NCI-H1417 treated with DMSO at 0.1 percent for 48 hours (cell line): ENCODE data around the gene PPA2.
"Not testable (repeated sequence)": the region's sequence is repeated elsewhere in the genome, so short reads cannot be mapped to it uniquely, and the experiment has no call there.

Experiments
- DNase-seq: peaks from one replicate; lab custom pipeline; 2025; lab: John Stamatoyannopoulos, UW

Gene PPA2

DNA sequence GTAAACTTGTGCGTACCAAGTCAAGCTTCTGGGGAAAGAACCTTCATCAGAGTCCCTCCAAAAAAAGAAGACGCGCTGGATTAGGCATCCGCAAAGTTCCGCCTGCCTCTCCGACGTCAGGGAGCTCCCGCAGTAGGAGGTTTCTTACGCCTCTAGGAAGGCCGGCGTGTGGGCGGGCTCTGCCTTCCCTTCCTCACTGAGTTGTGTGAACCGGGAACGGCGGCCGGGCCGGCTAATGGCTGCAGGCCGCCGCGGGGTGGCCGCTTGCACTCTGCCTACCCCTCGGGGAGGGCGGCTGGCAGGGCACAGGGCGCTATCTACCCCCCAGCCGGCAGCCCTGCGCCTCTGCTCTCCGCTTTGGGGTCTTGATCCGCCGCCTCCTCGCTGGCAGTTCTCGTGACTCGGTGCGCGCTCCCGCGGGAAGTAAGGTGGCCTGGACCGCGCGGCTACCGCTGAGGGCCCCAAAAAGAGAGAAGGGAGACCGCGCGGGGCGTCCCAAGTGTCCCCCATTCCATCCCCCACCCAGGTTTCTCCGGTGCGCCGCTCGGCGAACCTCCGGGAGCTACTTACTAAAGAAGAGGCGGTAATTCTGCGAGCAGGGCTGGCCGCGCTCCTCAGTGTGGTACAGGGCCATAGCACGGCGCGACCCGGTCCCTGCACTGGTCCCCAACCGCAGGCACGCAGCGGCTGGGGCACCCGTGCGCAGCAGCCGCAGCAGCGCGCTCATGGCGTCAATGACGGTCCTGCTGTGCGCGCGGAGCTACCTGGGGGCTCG, at the start of gene PPA2:
PPA2 (minus strand) TSS at position 739 of the 775 bp plus-strand sequence; CDS start at position 727, 12 bp downstream.
- peak; percentile 20 for DNase-seq

DNA sequence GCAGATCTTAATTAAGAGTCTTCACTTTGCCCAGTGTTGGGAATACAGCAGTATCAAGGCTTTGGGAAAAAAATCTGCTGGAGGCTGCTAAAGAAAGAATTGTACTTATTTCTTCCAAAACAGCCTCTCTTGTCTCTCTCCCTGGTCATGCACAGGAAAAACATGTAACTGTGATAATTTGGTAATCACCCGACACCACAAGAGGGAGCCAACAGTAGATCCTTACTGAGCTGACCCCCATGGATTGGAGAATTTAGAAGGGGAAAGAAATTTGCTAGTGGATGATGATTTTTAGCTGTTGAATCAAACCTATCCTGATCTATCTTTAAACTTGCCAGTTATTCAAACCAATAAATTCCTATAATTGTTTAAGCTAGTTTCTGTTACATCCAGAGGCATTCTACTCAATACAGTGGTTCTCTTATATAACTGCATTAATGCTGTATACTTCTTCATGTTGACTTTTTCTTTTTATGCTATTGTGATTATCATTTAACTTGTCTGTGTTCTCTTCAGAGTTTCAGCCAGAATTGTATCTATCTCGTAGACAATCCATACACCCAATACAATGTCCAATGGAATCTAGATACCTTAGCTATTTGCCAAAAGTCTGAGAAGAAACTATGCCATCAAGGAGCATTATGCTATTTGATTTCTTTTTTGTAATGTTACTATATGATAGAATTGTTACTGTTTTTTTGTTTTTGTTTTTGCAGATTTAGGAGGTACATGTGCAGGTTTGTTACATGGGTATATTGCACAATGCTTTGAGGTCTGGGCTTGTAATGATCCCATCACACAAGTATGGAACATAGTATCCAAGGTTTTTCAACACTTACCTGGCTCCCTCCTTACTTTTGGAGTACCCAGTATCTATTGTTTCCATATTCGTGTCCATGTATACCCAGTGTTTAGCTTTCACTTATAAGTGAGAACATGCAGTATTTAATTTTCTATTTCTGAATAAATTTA, 47.2 kb upstream of the PPA2 start:
- DNase-seq: no peak

DNA sequence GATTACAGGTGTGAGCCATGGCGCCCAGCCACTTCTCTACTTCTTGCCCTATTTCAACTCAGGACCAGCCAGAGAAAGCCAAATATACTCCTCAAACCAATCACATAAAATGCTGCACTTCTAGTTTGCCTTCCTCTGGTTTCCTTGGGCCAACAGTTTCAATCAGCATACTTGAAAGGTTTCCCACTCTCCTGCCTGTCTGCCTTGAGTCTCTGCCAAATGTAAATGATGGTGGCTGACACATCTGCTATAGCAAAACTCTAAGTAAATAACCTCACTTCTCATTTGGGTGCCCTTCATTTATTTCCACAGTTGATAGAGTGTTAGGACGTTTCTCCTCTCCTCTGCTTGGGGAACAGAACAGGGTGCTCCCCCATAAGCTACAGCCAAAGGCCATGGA, 36.4 kb upstream of the PPA2 start:
- DNase-seq: no peak

- no peak for DNase-seq
These were observed 35.9 kb upstream of the PPA2 start for GRCh38 chr4:105509714-105510113.

- DNase-seq: no peak
These were observed 35.4 kb upstream of the PPA2 start for GRCh38 chr4:105509291-105509690.

GRCh38 chr4:105504744-105505143, 30.9 kb upstream of the PPA2 start:
- no peak for DNase-seq

- no peak for DNase-seq
These were observed 29.6 kb upstream of the PPA2 start for GRCh38 chr4:105503484-105503883.

DNA sequence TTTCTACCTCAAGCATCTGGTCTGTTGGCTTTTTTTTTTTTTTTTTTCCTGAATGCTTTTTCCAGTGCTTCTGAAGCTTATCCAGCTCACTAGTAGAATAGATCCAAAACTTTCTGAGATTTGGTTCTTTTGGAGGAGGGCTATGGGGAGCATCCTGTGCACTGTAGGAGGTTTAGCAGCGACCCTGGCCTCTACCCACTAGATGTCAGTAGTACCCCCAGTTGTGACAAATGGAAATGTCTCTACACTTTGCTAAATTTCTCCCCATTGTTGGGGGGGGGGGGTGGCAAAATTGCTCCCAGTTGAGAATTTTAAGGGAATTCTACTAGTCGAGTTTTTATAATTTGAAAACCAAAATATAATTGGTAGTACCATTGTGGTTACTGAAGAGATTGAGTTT, 23.0 kb upstream of the PPA2 start:
- no peak for DNase-seq

- no peak for DNase-seq
These were observed 21.8 kb upstream of the PPA2 start for GRCh38 chr4:105495667-105496066.

GRCh38 chr4:105490523-105490922, 16.7 kb upstream of the PPA2 start:
- DNase-seq: no peak

- no peak for DNase-seq
These were observed 10.0 kb upstream of the PPA2 start for GRCh38 chr4:105483840-105484239.

DNA sequence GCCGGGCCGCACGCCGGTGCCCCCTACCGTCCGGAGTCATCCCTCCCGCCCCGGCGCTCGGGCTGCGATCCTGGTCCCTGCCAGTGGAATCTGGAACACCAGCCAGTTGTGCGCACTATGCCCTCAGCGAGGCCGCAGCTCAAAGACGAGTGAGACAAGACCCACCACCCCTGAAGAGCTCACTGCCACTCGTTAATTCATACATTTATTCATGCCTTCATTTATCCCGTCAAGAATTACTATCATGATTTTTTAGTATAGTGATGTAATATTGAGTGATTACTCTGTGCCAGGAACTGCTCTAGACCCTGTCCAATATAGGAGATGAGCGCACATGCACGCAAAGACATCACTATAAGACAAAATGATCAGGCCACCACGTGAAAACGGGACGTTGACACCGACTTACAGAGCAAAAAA, 247 bp upstream of the PPA2 start:
- no peak for DNase-seq

GRCh38 chr4:105472871-105473323, 965 bp downstream of the PPA2 start:
- no peak for DNase-seq

DNA sequence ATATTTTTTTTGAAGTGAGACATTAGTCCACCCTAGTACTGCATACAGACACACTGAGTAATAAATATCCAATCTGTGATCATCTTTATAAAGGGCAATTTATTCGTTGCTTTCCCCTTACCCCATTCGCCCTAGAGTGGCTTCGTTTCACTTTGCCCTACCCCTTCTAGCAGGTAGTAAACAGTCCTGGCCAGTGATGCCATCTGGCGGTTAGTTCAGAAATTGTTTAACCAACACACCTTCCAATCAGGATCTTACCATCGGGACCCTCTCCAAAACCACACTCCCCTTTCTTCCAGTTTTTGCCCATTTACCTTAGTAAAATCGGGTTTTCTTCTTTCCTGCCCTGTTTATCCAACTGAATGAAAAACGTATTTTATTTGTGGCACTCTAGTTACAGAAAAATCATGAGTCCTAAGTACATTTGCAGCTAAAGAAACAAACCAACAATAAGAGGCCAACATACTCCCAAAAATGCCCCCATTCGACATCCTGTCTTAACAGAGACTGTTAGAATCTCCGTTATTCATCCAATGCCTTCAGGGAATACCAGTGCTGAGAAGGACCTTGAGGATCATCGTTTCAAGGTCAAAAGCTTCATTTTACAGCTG, 2.2 kb downstream of the PPA2 start:
- peak; percentile 28 for DNase-seq

GRCh38 chr4:105470766-105471165, 3.1 kb downstream of the PPA2 start:
- no peak for DNase-seq

GRCh38 chr4:105469736-105470135, 4.1 kb downstream of the PPA2 start:
- DNase-seq: no peak

GRCh38 chr4:105466580-105466979, 7.3 kb downstream of the PPA2 start:
- no peak for DNase-seq

- not testable (repeated sequence) for DNase-seq
These were observed 9.3 kb downstream of the PPA2 start for GRCh38 chr4:105464563-105464962.

- no peak for DNase-seq
These were observed 11.3 kb downstream of the PPA2 start for GRCh38 chr4:105462576-105462975.

DNA sequence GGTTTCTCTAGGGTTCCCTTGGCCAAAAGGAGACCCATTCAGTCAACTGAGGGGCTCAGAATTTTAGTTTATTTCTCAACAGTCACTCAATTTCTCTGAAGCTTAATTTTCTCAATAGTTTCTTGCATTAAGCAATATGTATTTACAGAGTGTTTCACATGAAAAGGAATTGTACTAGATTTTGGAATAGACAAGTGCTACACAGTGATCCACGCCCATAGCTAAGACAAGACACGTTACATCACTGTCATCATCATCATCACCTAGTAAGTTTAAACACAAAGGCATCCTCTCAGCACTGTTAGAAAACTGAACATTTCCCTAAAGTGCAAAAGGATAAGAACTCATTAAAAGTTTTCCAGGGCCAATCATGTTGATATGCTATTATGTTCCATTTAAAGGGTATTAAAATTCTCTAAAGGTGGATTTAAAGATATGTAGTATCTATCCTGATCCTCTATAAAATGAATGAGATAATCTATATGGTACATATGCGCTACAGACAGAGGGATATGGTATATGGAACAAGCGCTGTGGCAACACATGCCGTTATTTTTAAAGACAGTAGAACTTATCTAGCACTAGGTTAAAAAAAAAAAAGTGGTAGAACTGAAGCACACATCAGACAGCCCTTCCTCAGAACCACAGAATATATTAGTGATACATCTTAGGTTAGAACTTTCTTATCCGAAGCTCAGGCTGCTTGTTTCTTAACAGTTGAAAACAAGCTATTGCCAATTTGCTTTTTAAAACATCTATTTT, 12.1 kb downstream of the PPA2 start:
- DNase-seq: no peak

DNA sequence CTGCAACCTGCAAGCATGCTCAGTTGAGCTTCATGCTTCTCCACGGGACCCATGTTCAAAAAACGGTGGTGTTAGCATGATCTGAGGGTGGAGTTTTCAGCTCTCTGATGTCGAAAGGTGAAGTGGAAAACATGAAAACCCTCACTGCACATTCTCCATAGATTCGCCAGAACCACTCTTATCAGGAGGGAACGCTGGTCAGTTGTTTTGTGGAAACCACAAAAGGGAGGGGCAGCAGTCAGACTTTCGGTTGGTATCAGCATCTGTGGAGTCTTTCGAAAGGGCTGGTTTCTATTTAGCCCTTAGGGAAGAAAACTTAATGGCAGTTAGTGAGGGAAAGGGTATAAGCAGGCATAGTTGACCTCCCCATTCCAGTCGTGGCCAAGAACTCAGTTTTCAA, 12.6 kb downstream of the PPA2 start:
- DNase-seq: no peak

DNA sequence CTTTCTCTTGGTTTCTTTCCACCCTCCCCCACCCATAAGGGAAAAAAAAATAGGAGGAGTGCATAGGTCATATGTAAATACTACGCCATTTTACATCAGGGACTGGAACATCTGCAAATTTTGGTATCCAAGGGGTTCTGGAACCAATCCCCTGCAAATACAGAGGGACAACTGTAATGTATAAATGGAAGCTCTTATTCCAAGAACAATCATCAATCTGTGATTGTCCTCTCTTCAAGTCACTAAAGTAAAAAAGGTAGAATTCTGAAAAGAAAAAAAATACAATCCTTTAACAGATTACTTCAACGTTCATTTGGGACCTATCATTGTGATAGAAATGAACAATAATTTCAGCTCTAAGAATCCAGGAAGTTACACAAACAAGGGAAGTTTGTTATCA, 13.6 kb downstream of the PPA2 start:
- no peak for DNase-seq
